NCI-H446 treated with DMSO at 0.1 percent for 48 hours (cell line): ENCODE measurements around the gene DMRTC2.

Experiments used
- DNase-seq: peaks from one replicate; lab custom pipeline; 2025; lab: John Stamatoyannopoulos, UW

DMRTC2 gene

DNA sequence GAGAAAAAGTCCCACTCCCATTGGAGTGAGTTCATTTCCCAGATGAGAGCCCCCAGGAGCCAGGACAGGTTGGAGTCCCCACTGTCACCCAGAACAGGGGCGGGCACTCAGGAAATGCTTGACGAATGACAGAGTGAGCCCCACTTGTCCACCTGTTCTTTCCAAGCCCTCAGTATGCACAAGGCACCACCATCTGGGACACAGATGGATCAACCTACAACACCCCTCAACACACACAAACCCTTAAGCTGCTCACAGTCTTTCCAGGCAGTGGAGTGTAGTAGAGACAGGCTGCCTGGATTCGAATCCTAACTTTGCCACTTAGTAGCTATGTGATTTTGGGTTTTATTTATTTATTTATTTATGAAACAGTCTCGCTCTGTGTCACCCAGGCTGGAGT is 46.1 kb downstream of the DMRTC2 start:
- DNase-seq = no peak

DNA sequence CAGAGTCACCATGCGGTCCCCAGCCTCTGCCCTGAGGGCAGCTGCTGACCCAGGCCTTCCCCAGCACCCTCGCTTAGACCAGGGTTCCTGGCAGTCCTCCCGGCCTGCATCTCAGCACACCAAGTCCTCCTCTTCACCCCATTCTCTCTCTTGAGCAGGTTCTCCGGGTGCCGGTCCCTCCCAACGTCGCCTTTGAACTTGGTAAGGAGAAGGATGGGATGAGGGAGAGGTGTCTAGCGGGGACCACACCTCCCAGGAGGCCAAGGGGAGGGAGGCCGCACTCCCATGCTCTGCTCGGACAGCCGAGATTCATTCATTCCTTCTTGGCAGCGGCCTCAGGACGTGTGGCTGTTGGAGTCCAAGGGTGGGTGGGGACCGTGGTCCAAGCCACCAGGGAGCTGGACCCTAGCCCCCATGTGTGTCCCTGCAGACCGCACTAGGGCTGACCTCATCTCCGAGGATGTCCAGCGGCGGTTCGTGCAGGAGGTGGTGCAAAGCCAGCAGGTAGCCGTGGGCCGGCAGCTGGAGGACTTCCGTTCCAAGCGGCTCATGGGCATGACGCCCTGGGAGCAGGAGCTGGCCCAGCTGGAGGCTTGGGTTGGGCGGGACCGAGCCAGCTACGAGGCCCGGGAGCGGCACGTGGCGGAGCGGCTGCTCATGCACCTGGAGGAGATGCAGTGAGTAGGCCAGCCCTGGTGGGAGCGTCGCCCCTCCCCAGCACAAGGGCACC is 47.5 kb downstream of the DMRTC2 start:
- no peak for DNase-seq

DNA sequence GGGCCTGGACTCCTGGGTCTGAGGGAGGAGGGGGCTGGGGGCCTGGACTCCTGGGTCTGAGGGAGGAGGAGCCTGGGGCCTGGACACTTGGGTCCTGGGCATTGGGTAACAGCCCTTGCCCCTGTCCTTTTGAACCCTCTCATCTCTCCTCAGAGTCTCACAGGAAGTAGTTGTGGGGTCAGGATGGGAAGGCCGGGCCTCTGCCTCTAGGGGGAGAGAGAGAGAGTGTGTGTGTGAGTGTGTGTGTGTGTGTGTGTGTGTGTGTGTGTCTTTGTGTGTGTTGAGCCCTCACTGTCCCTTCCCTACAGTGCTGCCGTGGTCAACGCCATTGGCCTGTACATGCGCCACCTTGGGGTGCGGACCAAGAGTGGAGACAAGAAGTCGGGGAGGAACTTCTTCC is 49.1 kb downstream of the DMRTC2 start:
- no peak for DNase-seq

DNA sequence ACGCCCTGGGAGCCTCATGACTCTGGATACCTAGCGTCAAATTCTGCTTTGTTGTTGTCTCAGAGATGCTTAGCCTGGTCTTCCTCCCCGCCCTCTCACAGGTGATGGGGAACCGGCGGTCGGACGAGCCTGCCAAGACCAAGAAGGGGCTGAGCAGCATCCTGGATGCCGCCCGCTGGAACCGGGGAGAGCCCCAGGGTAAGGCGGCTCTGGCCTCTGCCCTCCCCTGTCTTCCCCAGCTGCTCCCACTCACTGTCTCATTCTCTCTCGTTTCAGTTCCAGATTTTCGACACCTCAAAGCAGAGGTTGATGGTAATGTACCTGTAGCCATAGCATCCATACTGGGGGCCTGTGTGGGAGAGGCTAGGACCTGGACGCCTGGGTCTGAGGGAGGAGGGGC is 49.5 kb downstream of the DMRTC2 start:
- DNase-seq = no peak

DNA sequence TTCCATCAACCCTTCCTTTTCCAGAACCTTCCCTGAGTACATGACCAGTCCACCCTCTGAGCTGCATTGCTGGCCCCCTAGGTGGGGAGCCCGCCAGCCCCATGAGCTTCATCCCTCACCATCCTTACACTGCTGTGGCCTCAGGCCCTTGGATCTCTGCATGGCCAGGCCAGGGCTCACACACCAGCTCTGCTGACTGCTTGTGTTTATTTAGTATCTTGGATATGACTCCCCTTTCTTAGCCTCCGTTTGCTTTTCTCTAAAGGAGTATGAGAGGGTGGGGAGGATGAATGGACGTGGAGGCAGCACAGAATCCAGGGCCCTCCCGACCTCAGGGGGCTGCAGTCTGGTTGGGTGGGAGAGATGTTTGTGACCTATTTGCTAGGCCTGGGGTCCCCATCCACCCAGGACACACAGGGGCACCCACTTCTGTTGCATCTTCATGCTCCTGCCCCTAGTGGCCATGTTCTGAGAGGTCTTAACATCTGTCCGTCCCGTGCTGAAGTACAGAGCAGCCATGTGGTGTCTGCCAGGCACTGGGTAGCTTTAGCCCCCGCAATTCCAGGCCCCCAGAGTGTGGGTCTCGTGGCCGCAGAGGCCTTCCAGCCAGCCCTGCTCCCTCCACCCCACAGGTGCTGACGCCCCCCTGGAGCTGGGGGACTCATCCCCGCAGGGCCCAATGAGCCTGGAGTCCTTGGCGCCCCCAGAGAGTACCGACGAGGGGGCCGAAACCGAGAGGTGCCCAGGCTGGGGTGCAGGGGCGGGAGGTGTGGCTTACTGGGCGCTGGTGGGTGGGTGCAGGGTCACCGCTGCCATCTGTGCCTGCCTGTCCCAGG is 51.1 kb downstream of the DMRTC2 start:
- DNase-seq = no peak

DNA sequence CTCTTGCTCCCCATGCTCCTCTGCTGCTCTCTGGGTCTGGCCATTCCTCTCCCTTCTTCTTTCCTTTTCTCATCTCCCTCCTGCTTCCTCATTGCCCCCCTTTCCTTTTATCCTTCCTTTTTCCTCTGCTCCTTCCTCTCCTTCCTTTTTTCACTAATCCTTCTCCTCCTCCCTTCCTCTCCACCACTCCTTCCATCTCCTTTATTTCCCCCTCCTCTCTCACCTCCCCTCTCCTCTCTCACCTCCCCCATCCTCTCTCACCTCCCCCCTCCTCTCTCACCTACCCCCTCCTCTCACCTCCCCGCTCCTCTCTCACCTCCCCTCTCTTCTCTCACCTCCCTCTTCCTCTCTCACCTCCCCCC is 51.7 kb downstream of the DMRTC2 start:
- DNase-seq = no peak

DNA sequence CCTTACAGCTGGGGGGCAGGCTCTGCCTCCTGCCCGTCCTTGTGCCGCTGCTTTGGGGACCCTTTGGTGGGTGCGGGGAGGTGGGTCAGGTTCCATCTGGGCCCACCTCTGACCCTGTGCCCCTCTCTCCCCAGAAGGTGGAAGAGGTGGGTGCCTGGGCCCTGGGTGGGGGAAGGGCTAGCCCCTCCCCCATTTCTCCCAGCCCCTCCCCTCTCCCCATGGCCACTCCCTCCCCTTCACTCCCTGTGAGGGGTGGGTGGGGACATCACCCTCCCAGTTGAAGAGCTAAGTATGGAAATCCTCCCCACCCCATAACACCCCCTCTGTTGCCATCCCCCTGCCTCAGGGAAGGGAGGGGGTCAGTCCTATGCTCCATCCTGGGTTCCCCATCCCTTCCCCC is 52.3 kb downstream of the DMRTC2 start:
- DNase-seq = no peak

DNA sequence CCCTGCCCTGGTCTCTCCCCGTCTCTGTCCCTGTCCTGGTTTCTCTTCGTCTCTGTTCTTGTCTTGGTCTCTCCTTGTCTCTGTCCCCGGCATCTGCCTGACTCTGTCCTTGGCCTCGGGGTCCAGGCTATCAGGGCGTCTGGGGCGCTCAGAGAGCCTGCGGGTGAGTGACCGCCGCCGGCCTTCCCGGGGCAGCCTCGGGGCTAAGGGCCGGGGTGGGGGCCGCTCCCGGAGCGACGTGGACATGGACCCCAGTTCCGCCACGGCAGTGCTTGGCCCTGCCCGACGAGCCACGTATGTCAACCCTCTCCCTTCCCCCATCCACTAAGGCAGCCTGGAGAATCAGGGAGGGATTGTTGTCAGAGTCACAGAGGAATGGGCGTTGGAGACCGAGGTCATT is 53.0 kb downstream of the DMRTC2 start:
- no peak for DNase-seq

DNA sequence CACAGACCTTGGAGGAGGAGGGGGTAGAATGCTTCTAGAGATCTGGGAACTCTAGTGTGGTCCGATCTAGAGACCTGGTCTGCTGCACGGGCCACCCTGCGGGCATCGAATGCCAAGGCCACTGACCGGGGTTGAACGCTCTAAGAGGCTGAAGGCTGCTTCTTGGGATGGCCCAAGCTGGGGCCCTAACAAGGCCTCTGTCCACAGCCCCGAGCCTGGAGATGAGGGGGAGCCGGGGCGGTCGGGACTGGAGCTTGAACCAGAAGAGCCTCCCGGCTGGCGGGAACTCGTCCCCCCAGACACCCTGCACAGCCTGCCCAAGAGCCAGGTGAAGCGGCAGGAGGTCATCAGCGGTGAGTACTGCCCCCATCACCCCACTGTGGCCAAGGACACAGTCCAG is 53.4 kb downstream of the DMRTC2 start:
- no peak for DNase-seq
